Hematopoietic multipotent progenitor cell treated with erythropoietin and hydrocortisone succinate and interleukin-3 and kit ligand, for 8 days (in vitro differentiated cells): Measurements from ENCODE around the gene ACSM3.

Source experiments
- DNase-seq: peaks from one replicate; pipeline ENCODE4 v3.0.0-alpha.2; 2015

ACSM3 gene

GRCh38 chr16:20807862-20808261 lies 44.0 kb downstream of the ACSM3 start:
- DNase-seq = peak; percentile 56

- DNase-seq = no peak
Observed at GRCh38 chr16:20811889-20812439, 48.1 kb downstream of the ACSM3 start.

GRCh38 chr16:20812510-20812909 lies 48.7 kb downstream of the ACSM3 start:
- DNase-seq = no peak

GRCh38 chr16:20814784-20815183 lies 51.0 kb downstream of the ACSM3 start:
- peak; percentile 86 for DNase-seq

GRCh38 chr16:20818929-20819585 lies 55.2 kb downstream of the ACSM3 start:
- no peak for DNase-seq

- no peak for DNase-seq
Observed at GRCh38 chr16:20821682-20822081, 57.9 kb downstream of the ACSM3 start.

- no peak for DNase-seq
Observed at GRCh38 chr16:20822521-20823325, 58.9 kb downstream of the ACSM3 start.

GRCh38 chr16:20826039-20826566 lies 62.3 kb downstream of the ACSM3 start:
- peak; percentile 95 for DNase-seq

GRCh38 chr16:20829536-20829935 lies 65.7 kb downstream of the ACSM3 start:
- peak; percentile 71 for DNase-seq

- DNase-seq = no peak
Observed at GRCh38 chr16:20830372-20830771, 66.6 kb downstream of the ACSM3 start.

GRCh38 chr16:20833086-20833485 lies 69.3 kb downstream of the ACSM3 start:
- DNase-seq = no peak

- no peak for DNase-seq
Observed at GRCh38 chr16:20838240-20838639, 74.4 kb downstream of the ACSM3 start.

GRCh38 chr16:20839504-20839903 lies 75.7 kb downstream of the ACSM3 start:
- DNase-seq = no peak

GRCh38 chr16:20844054-20844453 lies 80.2 kb downstream of the ACSM3 start:
- DNase-seq = no peak

GRCh38 chr16:20844588-20844987 lies 80.8 kb downstream of the ACSM3 start:
- no peak for DNase-seq

GRCh38 chr16:20846030-20846429 lies 82.2 kb downstream of the ACSM3 start:
- no peak for DNase-seq

- DNase-seq = no peak
Observed at GRCh38 chr16:20846551-20846950, 82.7 kb downstream of the ACSM3 start.
